ENCODE results near the gene GOLGA6C. TPM values are rescaled to one million over a fixed set of nuclear protein-coding genes. Genes with fewer than 3 reads are reported as not detected.
"Not testable (repeated sequence)": the region's sequence is repeated elsewhere in the genome, so short reads cannot be mapped to it uniquely, and the experiment has no call there.

GOLGA6C gene
- total RNA-seq, 1 donor from 2014 or later = not detected

DNA sequence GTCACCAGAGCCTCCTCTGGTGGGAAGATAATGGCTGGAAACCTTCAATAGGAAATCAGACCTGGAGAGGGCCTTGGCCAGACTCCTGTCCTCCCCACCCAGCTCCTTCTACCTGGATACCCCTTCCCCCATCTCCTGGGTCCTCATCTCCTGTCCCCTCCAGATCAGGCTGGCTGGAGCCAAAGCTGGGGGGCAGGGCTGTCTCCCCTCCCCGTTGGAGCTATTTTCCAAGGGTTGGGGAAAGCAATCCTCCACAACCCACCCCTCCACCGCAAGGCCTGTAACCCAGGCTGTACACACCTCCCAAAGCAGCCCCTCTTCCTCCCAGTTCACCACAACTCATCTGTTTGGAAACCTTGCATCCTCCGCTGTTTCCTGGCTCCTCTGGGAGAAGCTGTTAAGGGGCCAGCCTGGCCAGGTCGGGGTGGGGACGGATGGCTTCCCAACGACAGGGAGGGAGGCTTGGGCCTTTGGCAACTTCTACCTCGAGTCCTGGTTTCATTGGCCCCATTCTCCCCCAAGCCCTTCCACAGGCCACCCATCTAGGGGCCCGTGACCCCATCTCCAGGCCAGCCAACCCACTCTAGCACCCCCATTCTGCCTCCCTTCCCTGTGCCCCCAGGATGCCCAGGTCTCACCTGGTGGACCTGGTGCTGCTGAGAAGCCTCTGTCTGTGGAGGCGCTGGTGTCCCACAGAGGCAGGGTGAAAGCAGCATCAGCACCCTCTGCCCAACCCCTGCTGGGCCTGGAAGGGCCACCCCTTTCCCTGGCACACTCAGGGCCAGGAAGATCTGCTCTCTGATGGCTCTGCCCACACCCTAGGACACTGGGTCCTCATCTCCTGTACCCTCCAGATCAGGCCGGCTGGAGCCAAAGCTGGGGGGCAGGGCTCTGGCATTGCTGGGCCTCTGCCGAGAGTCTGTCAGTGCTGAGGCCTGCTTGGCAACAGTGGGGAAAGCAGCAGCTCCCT, 22.1 kb upstream of the GOLGA6C start:
- peaks cover 17% of the 10 kb centered on the region for H3K27me3 Mint-ChIP-seq (ENCODE audit: unreplicated experiment)
- no peaks in the 10 kb centered on the region for H3K36me3 Mint-ChIP-seq (ENCODE audit: unreplicated experiment)
- H3K9me3 Mint-ChIP-seq (ENCODE audit: unreplicated experiment) = peaks cover 3% of the 10 kb centered on the region
- TF ChIP-seq, protein P1, sequence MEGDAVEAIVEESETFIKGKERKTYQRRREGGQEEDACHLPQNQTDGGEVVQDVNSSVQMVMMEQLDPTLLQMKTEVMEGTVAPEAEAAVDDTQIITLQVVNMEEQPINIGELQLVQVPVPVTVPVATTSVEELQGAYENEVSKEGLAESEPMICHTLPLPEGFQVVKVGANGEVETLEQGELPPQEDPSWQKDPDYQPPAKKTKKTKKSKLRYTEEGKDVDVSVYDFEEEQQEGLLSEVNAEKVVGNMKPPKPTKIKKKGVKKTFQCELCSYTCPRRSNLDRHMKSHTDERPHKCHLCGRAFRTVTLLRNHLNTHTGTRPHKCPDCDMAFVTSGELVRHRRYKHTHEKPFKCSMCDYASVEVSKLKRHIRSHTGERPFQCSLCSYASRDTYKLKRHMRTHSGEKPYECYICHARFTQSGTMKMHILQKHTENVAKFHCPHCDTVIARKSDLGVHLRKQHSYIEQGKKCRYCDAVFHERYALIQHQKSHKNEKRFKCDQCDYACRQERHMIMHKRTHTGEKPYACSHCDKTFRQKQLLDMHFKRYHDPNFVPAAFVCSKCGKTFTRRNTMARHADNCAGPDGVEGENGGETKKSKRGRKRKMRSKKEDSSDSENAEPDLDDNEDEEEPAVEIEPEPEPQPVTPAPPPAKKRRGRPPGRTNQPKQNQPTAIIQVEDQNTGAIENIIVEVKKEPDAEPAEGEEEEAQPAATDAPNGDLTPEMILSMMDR (IDR thresholded peaks at IDR 0.05; ENCODE audit: partially characterized antibody, unreplicated experiment) = no peak
- DNase-seq = peak; percentile 4
- no peaks in the 10 kb centered on the region for H3K4me1 Mint-ChIP-seq (ENCODE audit: low read depth, unreplicated experiment)
- no peak overlapping the region for H3K27ac Mint-ChIP-seq (ENCODE audit: unreplicated experiment)
- no peak overlapping the region for H3K4me3 Mint-ChIP-seq (ENCODE audit: unreplicated experiment)

DNA sequence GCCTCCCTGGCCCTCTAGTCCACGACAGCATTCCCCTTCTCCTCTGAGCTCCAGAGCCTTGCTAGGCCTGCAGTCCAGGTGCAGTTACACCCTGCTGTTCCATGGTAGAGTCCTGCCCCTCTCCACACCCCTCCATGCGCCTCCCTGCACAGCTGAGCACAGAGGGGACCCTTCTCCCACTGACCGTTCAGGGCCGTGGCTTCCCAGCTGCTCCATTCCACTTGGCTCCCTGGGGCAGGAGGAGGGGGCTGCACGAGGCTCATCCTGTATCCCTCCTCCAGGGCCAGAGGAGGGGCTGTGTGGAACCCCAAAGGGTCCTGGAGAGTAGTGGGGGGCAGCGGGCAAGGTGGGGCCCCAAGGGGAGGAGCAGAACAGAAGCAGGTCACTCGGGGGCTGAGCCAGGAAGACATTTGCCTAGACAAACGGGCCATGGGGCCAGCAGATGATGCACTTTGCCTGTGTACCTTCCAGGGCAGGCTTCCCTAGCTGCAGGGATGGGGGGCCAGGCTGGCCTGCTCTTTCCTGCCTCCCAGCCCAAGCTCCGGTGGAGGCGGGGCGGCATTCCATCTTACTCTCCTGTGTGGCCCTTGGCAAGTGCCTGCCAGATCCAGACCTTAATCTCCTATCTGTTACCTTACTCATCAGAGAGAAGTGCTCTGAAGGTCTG, 20.7 kb upstream of the GOLGA6C start:
- DNase-seq = peak; percentile 15
- no peaks in the 10 kb centered on the region for H3K9me3 Mint-ChIP-seq (ENCODE audit: unreplicated experiment)
- TF ChIP-seq, protein P1 (IDR thresholded peaks at IDR 0.05; ENCODE audit: partially characterized antibody, unreplicated experiment) = no peak
- no peak overlapping the region for H3K27ac Mint-ChIP-seq (ENCODE audit: unreplicated experiment)
- H3K27me3 Mint-ChIP-seq (ENCODE audit: unreplicated experiment) = peaks cover 11% of the 10 kb centered on the region
- no peaks in the 10 kb centered on the region for H3K4me1 Mint-ChIP-seq (ENCODE audit: low read depth, unreplicated experiment)
- no peak overlapping the region for H3K4me3 Mint-ChIP-seq (ENCODE audit: unreplicated experiment)
- H3K36me3 Mint-ChIP-seq (ENCODE audit: unreplicated experiment) = no peaks in the 10 kb centered on the region

DNA sequence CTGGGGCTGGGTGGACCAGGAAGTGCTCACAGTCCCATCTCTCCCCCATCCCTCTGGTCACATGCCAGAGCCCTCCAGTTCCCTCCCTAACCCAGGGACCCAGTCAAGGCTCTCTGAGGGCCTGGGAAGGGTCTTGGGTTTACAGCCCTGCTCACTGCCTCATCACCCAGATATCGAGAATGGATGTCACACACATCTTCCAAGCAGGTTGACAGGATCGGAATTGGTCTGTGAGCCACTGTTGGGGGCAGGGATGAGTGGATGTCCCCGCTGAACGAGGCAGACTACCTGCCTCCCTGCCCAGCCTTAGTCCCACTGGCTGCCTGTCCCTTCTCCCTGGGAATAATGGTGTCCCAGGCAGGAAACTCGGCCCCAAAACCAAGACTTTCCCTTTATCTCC, 20.0 kb upstream of the GOLGA6C start:
- Mint-ChIP-seq H3K27me3 (ENCODE audit: unreplicated experiment) (peaks cover 7% of the 10 kb centered on the region), H3K4me1 (ENCODE audit: low read depth, unreplicated experiment) (no peaks in the 10 kb centered on the region), H3K9me3 (ENCODE audit: unreplicated experiment) (no peaks in the 10 kb centered on the region), H3K27ac (ENCODE audit: unreplicated experiment) (no peak overlapping the region), H3K4me3 (ENCODE audit: unreplicated experiment) (no peak overlapping the region), H3K36me3 (ENCODE audit: unreplicated experiment) (no peaks in the 10 kb centered on the region)
- TF ChIP-seq, protein P1 (IDR thresholded peaks at IDR 0.05; ENCODE audit: partially characterized antibody, unreplicated experiment) = no peak
- peak; percentile 6 for DNase-seq

DNA sequence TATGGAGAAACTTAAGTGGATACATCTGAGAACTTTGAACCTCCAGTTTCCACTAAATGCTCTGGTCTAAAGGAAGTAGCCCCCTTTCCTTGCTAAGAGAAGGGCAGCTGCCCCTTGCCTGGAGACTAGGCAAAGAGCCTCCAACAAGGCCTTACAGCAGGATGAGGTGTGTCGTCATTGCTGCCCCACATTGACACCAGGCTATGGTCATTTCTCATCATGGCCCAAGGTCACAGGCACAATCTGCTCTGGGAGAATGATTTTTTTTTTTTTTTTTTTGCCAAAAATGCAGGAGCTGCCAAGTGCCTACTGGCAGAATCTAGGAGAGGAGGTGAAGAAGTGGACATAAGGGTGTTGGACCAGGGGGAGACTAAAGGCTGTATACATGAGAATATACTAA, 12.4 kb upstream of the GOLGA6C start:
- H3K27me3 Mint-ChIP-seq (ENCODE audit: unreplicated experiment); H3K4me3 Mint-ChIP-seq (ENCODE audit: unreplicated experiment); DNase-seq; H3K36me3 Mint-ChIP-seq (ENCODE audit: unreplicated experiment); H3K9me3 Mint-ChIP-seq (ENCODE audit: unreplicated experiment); H3K4me1 Mint-ChIP-seq (ENCODE audit: low read depth, unreplicated experiment); H3K27ac Mint-ChIP-seq (ENCODE audit: unreplicated experiment): not testable (repeated sequence)

DNA sequence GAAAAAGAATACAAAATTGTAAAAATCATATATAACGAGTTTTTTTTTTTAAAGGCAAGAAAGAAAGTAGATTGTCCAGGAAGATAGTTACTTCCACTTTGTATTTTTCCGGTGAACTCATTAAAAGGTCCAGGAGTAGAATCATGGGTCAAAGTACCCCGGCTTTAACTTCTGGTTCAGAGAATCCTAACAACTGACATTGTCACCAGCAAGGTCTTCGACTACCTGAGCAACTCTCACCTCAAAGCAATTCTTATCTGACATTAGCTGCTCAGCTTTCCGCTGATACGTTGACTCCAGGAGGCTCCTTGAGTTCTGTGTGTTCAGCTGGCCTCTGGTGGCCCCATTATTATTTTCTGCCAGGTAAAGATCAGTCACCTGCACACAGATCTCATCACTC, 9.1 kb upstream of the GOLGA6C start:
- not testable (repeated sequence) for H3K27ac Mint-ChIP-seq (ENCODE audit: unreplicated experiment); DNase-seq; H3K9me3 Mint-ChIP-seq (ENCODE audit: unreplicated experiment); H3K4me1 Mint-ChIP-seq (ENCODE audit: low read depth, unreplicated experiment); H3K4me3 Mint-ChIP-seq (ENCODE audit: unreplicated experiment); H3K36me3 Mint-ChIP-seq (ENCODE audit: unreplicated experiment); H3K27me3 Mint-ChIP-seq (ENCODE audit: unreplicated experiment)

DNA sequence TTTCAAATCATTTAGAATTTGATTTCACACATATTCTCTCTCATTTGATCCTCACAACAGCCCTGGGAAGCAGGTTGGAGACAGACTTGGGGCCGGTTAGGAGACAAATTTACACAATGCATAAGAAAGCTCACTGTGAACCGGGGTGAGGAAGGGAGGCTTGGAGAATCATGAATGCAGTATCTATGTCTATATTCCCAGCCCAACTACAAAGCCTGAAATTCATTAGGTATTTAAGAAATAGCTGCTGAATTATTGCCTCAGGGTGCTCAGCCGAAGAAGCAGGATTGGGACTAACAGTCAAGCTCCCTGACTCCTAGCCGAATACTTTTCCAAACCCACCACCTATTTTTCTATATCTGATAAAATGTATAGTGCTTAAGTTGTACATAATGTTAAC, 8.4 kb upstream of the GOLGA6C start:
- Mint-ChIP-seq H3K4me1 (ENCODE audit: low read depth, unreplicated experiment) (peaks cover 2% of the 10 kb centered on the region), H3K4me3 (ENCODE audit: unreplicated experiment) (no peak overlapping the region), H3K27me3 (ENCODE audit: unreplicated experiment) (no peaks in the 10 kb centered on the region), H3K27ac (ENCODE audit: unreplicated experiment) (no peak overlapping the region), H3K36me3 (ENCODE audit: unreplicated experiment) (no peaks in the 10 kb centered on the region), H3K9me3 (ENCODE audit: unreplicated experiment) (no peaks in the 10 kb centered on the region)
- TF ChIP-seq, protein P1 (IDR thresholded peaks at IDR 0.05; ENCODE audit: partially characterized antibody, unreplicated experiment) = no peak
- no peak for DNase-seq

DNA sequence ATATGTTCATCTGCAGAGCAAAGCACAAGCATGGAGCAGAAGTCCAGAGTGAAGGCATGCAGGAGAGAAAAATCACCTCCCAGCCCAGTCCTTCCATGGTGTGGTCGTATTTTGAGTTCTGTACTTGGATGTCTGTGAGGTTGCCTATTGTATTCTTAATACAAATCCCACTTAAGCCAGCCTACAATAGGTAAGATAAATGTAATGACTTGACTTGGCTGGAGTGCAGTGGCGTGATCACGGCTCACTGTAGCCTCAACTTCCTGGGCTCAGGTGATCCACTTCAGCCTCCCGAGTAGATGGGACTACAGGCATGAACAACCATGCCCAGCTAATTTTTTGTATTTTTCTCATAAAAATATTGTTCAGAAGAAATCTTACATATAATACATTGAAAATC, 6.8 kb upstream of the GOLGA6C start:
- not testable (repeated sequence) for H3K27ac Mint-ChIP-seq (ENCODE audit: unreplicated experiment); H3K27me3 Mint-ChIP-seq (ENCODE audit: unreplicated experiment); H3K9me3 Mint-ChIP-seq (ENCODE audit: unreplicated experiment); H3K4me1 Mint-ChIP-seq (ENCODE audit: low read depth, unreplicated experiment); H3K4me3 Mint-ChIP-seq (ENCODE audit: unreplicated experiment); DNase-seq; H3K36me3 Mint-ChIP-seq (ENCODE audit: unreplicated experiment)

DNA sequence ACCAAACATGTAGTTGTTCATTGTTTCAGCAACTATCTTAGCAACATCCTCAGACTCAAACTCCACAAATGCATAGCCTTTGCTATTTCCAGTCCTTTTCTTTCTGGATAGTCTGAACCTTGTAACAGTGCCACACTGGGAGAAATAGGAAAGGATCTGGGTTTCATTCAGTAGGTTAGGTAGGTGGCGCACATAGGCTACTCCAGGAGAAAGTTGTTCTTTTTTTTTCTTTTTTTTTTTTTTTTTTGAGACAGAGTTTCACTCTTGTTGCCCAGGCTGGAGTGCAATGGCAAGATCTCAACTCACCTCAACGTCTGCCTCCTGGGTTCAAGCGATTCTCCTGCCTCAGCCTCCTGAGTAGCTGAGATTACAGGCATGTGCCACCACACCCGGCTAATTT, 5.8 kb upstream of the GOLGA6C start:
- H3K4me1 Mint-ChIP-seq (ENCODE audit: low read depth, unreplicated experiment); H3K9me3 Mint-ChIP-seq (ENCODE audit: unreplicated experiment); H3K27ac Mint-ChIP-seq (ENCODE audit: unreplicated experiment); DNase-seq; H3K27me3 Mint-ChIP-seq (ENCODE audit: unreplicated experiment); H3K4me3 Mint-ChIP-seq (ENCODE audit: unreplicated experiment); H3K36me3 Mint-ChIP-seq (ENCODE audit: unreplicated experiment): not testable (repeated sequence)

Measured in glutamatergic neuron (in vitro differentiated cells).